CD14-positive monocyte (primary cell): ENCODE data around the gene CIB2. TPM values are rescaled to one million over a fixed set of nuclear protein-coding genes. Genes with fewer than 3 reads are reported as not detected.
A peak's percentile ranks its signal among the peaks of the same experiment; 100 is the strongest.

Experiments used
- DNase-seq, 3 donors: peaks; one replicate each; pipeline ENCODE4 v3.0.0-alpha.2; 2011 to 2022
- H2AFZ ChIP-seq: 2 replicates; pipeline ENCODE4 v1.6.0; 2012; ENCODE audit warnings: mild to moderate bottlenecking, low read depth, low read length, inconsistent platforms; ENCODE audit not compliant: insufficient read depth, poor library complexity, severe bottlenecking
- H3K27ac ChIP-seq, 2 donors: 1 replicate in 1 of 2; 2 replicates in 1 of 2; pipeline ENCODE4 v1.5.1; 2012 to 2013; ENCODE audit warnings: low read length in 2 of 2, control low read depth in 1 of 2, inconsistent platforms in 1 of 2, low read depth in 1 of 2, mild to moderate bottlenecking in 1 of 2
- H3K27me3 ChIP-seq, 2 donors: one replicate each; pipeline versions ENCODE4 v1.6.0 to v1.6.1; 2011 to 2013; ENCODE audit warnings: low read length in 2 of 2; ENCODE audit not compliant: control insufficient read depth in 2 of 2, insufficient read depth in 2 of 2
- H3K36me3 ChIP-seq, 2 donors: replicated peaks in 1 of 2; 1 replicate in 1 of 2; 2 replicates in 1 of 2; pipeline versions ENCODE4 v1.5.1 to v1.6.1; 2012 to 2013; ENCODE audit warnings: low read length in 2 of 2, control low read depth in 1 of 2, inconsistent platforms in 1 of 2, mild to moderate bottlenecking in 1 of 2; ENCODE audit not compliant: insufficient read depth in 2 of 2, control insufficient read depth in 1 of 2
- H3K4me1 ChIP-seq, 2 donors: 1 replicate in 1 of 2; 2 replicates in 1 of 2; pipeline versions ENCODE4 v1.5.1 to v1.6.1; 2012 to 2013; ENCODE audit warnings: low read length in 2 of 2, control low read depth in 1 of 2, inconsistent platforms in 1 of 2, mild to moderate bottlenecking in 1 of 2, moderate library complexity in 1 of 2; ENCODE audit not compliant: insufficient read depth in 2 of 2, control insufficient read depth in 1 of 2
- H3K4me2 ChIP-seq: replicated peaks from 2 replicates; pipeline ENCODE3; 2012; ENCODE audit warnings: low read length, moderate library complexity, mild to moderate bottlenecking; ENCODE audit not compliant: poor library complexity, severe bottlenecking; ENCODE audit errors: extremely low read depth
- H3K4me3 ChIP-seq, 3 experiments: fragments of 200-600 bp in 1 of 3; sonication (generic) in 1 of 3; replicated peaks in 1 of 3; 1 replicate in 2 of 3; 2 replicates in 1 of 3; pipeline ENCODE4 v1.5.1; 2011 to 2013; ENCODE audit warnings: low read length in 3 of 3, mild to moderate bottlenecking in 3 of 3, control low read depth in 2 of 3, low read depth in 2 of 3, inconsistent platforms in 1 of 3, moderate library complexity in 1 of 3
- H3K79me2 ChIP-seq: 2 replicates; pipeline ENCODE4 v1.6.0; 2012; ENCODE audit warnings: mild to moderate bottlenecking, control low read depth, inconsistent platforms, low read length, moderate library complexity; ENCODE audit not compliant: insufficient read depth
- H3K9ac ChIP-seq: 2 replicates; pipeline ENCODE4 v1.6.0; 2017; ENCODE audit warnings: low read length, mild to moderate bottlenecking; ENCODE audit not compliant: insufficient read depth, poor library complexity, severe bottlenecking
- H3K9me3 ChIP-seq, 2 donors: replicated peaks in 1 of 2; 1 replicate in 1 of 2; 2 replicates in 1 of 2; pipeline versions ENCODE4 v1.5.1 to v1.6.1; 2012 to 2013; ENCODE audit warnings: low read length in 2 of 2, control low read depth in 1 of 2; ENCODE audit not compliant: control insufficient read depth in 1 of 2, insufficient read depth in 1 of 2
- H4K20me1 ChIP-seq: 2 replicates; pipeline ENCODE4 v1.6.0; 2012; ENCODE audit warnings: mild to moderate bottlenecking, low read length, control low read depth, moderate library complexity; ENCODE audit not compliant: insufficient read depth
- H3K27ac Mint-ChIP-seq, 7 donors: one replicate each; pipeline ENCODE4 v1.8.0; 2020; ENCODE audit warnings: mild to moderate bottlenecking in 7 of 7, mixed read lengths in 7 of 7, moderate library complexity in 6 of 7, inconsistent platforms in 2 of 7
- H3K27me3 Mint-ChIP-seq, 3 donors: one replicate each; pipeline ENCODE4 v1.8.0; 2021 to 2022; ENCODE audit warnings: low read depth in 3 of 3, mild to moderate bottlenecking in 3 of 3, mixed read lengths in 3 of 3, moderate library complexity in 3 of 3, inconsistent platforms in 1 of 3
- H3K36me3 Mint-ChIP-seq, 2 donors: one replicate each; pipeline ENCODE4 v1.8.0; 2020; ENCODE audit warnings: mixed read lengths in 2 of 2, inconsistent platforms in 1 of 2, mild to moderate bottlenecking in 1 of 2
- H3K4me1 Mint-ChIP-seq: one replicate; pipeline ENCODE4 v1.8.0; 2020; ENCODE audit warnings: mild to moderate bottlenecking, mixed read lengths
- H3K4me3 Mint-ChIP-seq, 2 donors: one replicate each; pipeline ENCODE4 v1.8.0; 2020; ENCODE audit warnings: mild to moderate bottlenecking in 2 of 2, mixed read lengths in 2 of 2, moderate library complexity in 1 of 2
- H3K9me3 Mint-ChIP-seq, 7 donors: one replicate each; pipeline ENCODE4 v1.8.0; 2020 to 2022; ENCODE audit warnings: mixed read lengths in 7 of 7, mild to moderate bottlenecking in 6 of 7, moderate library complexity in 6 of 7, inconsistent platforms in 2 of 7
- WGBS: methylation state at CpG from one replicate; pipeline ENCODE4 v1.1.5; 2013; ENCODE audit warnings: missing lambda C conversion rate; ENCODE audit not compliant: insufficient coverage; 5-methylcytosine and 5-hydroxymethylcytosine counted together
- intact Hi-C, 2 donors: fragments of 100-400 bp; cut with micrococcal nuclease; formaldehyde crosslinking; loops; one replicate each; pipeline versions ENCODE4 v1.15.0 to v1.15.1; 2023
- polyA plus RNA-seq, 3 donors: library from polyadenylated mRNA; depleted of rRNA in 1 of 3; unstranded in 2 of 3; stranded (reverse) in 1 of 3; fragments of 300-500 nt in 2 of 3; fragments of >200 nt in 1 of 3; fragmentation: Illumina TruSeq in 2 of 3; gene quantifications; 1 replicate in 2 of 3; 2 replicates in 1 of 3; pipeline ENCODE4 v1.2.3, GENCODE V29; 2012 to 2021
- TF ChIP-seq, protein P1 (sequence below): fragments of 200-600 bp; IDR thresholded peaks from one replicate; pipeline ENCODE4 v1.8.0; 2022; ENCODE audit warnings: antibody characterized with exemption, mild to moderate bottlenecking

CIB2 gene
- polyA plus RNA-seq, 3 donors, result 0.43 to 0.75 (median 0.51) TPM

- intact Hi-C loops, result loop anchor here in 1 of 2 donors (5.0 kb wide), 1 partner anchor 87 kb away; no protein-coding TSS in a partner anchor
- H3K36me3 Mint-ChIP-seq, result no peaks in the 10 kb centered on the region
- Histone ChIP-seq H3K4me2 (no peak overlapping the region), H3K4me1 (no peaks in the 10 kb centered on the region), H3K79me2 (no peaks in the 10 kb centered on the region), H3K27ac (no peak overlapping the region), H3K27me3 (no peaks in the 10 kb centered on the region), H3K9me3 (no peaks in the 10 kb centered on the region), H3K36me3 (no peaks in the 10 kb centered on the region), H2AFZ (no peak overlapping the region), H4K20me1 (no peaks in the 10 kb centered on the region), H3K4me3 (no peak overlapping the region), H3K9ac (no peak overlapping the region)
- H3K27ac Mint-ChIP-seq, result peak overlapping the region in 1 of 7 donors; percentile 1
- peaks cover 7% of the 10 kb centered on the region for H3K4me1 Mint-ChIP-seq
- no peaks in the 10 kb centered on the region for H3K9me3 Mint-ChIP-seq
- DNase-seq, result no peak
- H3K4me3 Mint-ChIP-seq, result no peak overlapping the region
- peaks cover 0 to 3% (median 2%) of the 10 kb centered on the region in 3 donors for H3K27me3 Mint-ChIP-seq
- 98% methylated on average over 6 of the region's 6 CpGs for WGBS
- TF ChIP-seq, protein P1, sequence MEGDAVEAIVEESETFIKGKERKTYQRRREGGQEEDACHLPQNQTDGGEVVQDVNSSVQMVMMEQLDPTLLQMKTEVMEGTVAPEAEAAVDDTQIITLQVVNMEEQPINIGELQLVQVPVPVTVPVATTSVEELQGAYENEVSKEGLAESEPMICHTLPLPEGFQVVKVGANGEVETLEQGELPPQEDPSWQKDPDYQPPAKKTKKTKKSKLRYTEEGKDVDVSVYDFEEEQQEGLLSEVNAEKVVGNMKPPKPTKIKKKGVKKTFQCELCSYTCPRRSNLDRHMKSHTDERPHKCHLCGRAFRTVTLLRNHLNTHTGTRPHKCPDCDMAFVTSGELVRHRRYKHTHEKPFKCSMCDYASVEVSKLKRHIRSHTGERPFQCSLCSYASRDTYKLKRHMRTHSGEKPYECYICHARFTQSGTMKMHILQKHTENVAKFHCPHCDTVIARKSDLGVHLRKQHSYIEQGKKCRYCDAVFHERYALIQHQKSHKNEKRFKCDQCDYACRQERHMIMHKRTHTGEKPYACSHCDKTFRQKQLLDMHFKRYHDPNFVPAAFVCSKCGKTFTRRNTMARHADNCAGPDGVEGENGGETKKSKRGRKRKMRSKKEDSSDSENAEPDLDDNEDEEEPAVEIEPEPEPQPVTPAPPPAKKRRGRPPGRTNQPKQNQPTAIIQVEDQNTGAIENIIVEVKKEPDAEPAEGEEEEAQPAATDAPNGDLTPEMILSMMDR, result no peak
These were observed 21.1 kb downstream of the CIB2 start for GRCh38 chr15:78110096-78110495.

DNA sequence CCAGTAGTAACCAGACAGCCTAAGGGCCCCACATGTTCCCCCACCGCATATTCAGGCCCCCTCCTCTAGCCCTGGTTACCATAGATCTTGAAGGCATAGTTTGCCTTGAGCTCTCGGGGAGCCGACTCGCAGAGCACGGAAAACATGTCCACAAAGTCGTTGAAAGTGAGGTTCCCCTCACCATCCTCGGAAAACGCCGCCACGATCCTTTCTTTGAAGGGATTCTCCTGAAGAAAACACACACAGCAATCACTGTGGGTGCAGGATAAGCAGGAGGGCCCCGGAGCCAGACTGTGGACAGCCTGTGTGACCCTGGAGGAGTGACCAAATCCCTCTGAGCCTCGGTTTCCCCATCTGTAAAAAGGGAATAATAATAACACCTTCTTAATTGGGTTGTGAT lies 22.1 kb downstream of the CIB2 start:
- TF ChIP-seq, protein P1, result no peak
- DNase-seq, result no peak
- Mint-ChIP-seq H3K4me1 (peaks cover 10% of the 10 kb centered on the region), H3K27me3 (peaks cover 0 to 3% (median 2%) of the 10 kb centered on the region in 3 donors), H3K4me3 (no peak overlapping the region), H3K9me3 (no peaks in the 10 kb centered on the region), H3K27ac (no peak overlapping the region), H3K36me3 (no peaks in the 10 kb centered on the region)
- no peak overlapping the region for H3K9ac ChIP-seq
- H3K79me2 ChIP-seq, result no peaks in the 10 kb centered on the region
- no peak overlapping the region for H3K27ac ChIP-seq
- no peak overlapping the region for H3K4me2 ChIP-seq
- WGBS, result 100% methylated on average over 9 of the region's 12 CpGs
- no peaks in the 10 kb centered on the region for H3K36me3 ChIP-seq
- no peak overlapping the region for H2AFZ ChIP-seq
- H3K4me1 ChIP-seq, result no peaks in the 10 kb centered on the region
- H3K9me3 ChIP-seq, result no peaks in the 10 kb centered on the region
- no peaks in the 10 kb centered on the region for H3K27me3 ChIP-seq
- no peak overlapping the region for H3K4me3 ChIP-seq
- intact Hi-C loops, result loop anchor here (2.0 kb wide), 2 partner anchors 108 to 150 kb away; no protein-coding TSS in a partner anchor
- H4K20me1 ChIP-seq, result no peaks in the 10 kb centered on the region
